ENCODE measurements around the gene LRRC42.

DNA sequence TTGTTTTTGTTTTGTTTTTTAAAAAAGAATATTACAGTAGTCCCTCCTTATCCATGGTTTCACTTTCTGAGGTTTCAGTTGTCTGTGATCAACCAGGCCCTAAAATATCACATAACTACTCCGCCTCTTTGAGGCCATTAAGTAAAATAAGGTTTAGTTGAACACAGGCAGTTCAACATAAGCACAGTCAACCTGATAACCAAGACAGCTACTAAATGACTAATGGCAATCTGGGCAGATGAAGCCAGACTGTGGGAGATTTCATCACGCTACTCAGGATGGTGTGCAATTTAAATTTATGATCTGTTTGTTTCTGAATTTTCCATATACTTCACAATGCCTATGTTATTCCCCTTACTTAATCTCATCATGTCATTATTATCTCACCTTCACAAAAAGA lies 41.7 kb downstream of the LRRC42 start:
- TF ChIP-seq, protein P1, sequence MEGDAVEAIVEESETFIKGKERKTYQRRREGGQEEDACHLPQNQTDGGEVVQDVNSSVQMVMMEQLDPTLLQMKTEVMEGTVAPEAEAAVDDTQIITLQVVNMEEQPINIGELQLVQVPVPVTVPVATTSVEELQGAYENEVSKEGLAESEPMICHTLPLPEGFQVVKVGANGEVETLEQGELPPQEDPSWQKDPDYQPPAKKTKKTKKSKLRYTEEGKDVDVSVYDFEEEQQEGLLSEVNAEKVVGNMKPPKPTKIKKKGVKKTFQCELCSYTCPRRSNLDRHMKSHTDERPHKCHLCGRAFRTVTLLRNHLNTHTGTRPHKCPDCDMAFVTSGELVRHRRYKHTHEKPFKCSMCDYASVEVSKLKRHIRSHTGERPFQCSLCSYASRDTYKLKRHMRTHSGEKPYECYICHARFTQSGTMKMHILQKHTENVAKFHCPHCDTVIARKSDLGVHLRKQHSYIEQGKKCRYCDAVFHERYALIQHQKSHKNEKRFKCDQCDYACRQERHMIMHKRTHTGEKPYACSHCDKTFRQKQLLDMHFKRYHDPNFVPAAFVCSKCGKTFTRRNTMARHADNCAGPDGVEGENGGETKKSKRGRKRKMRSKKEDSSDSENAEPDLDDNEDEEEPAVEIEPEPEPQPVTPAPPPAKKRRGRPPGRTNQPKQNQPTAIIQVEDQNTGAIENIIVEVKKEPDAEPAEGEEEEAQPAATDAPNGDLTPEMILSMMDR (IDR thresholded peaks at IDR 0.05) = no peak
- TF ChIP-seq EZH2 (IDR thresholded peaks at IDR 0.05) (no peak), EZH2phosphoT487 (IDR thresholded peaks at IDR 0.05) (no peak)
